H1 (cell line): ENCODE data around the gene PDK2. TPM values are rescaled to one million over a fixed set of nuclear protein-coding genes. Genes with fewer than 3 reads are reported as not detected.

Source experiments
- BCL11A ChIP-seq, 2 experiments: IDR thresholded peaks; one replicate each; pipeline ENCODE4 v1.6.1; 2011; ENCODE audit warnings: low read depth in 2 of 2, low read length in 2 of 2, mild to moderate bottlenecking in 2 of 2
- CBX5 ChIP-seq: fragments of 300-800, 300-1000 bp; sonication (generic); IDR thresholded peaks from 2 replicates; pipeline ENCODE4 v1.7.1; 2016; ENCODE audit warnings: antibody characterized with exemption, low read length, low read depth
- CHD7 ChIP-seq: fragments of 300-600 bp; sonication (generic); IDR thresholded peaks from 2 replicates; pipeline ENCODE4 v1.7.1; 2012; ENCODE audit warnings: low read length, moderate library complexity, mild to moderate bottlenecking, inconsistent platforms; ENCODE audit not compliant: insufficient replicate concordance
- EGR1 ChIP-seq: IDR thresholded peaks from 2 replicates; pipeline ENCODE4 v1.6.1; 2011; ENCODE audit warnings: low read depth, low read length, borderline replicate concordance
- GTF2F1 ChIP-seq: IDR thresholded peaks from 2 replicates; pipeline ENCODE4 v1.6.1; 2012; ENCODE audit warnings: low read depth, low read length, improper control_type of control experiment, borderline replicate concordance
- KDM5A ChIP-seq: fragments of 200-600 bp; IDR thresholded peaks from 2 replicates; pipeline ENCODE4 v1.7.1; 2012; ENCODE audit warnings: mild to moderate bottlenecking, low read length, inconsistent platforms, mixed read lengths
- RXRA ChIP-seq: IDR thresholded peaks from 2 replicates; pipeline ENCODE4 v1.6.1; 2011; ENCODE audit warnings: low read depth, mild to moderate bottlenecking, low read length, moderate library complexity; ENCODE audit not compliant: insufficient read depth
- SAP30 ChIP-seq: fragments of 300-600 bp; sonication (generic); IDR thresholded peaks from 2 replicates; pipeline ENCODE4 v1.7.1; 2012; ENCODE audit warnings: low read length, moderate library complexity, mild to moderate bottlenecking, inconsistent platforms; ENCODE audit not compliant: insufficient read depth, insufficient replicate concordance
- SIRT6 ChIP-seq: IDR thresholded peaks from one replicate; pipeline ENCODE4 v1.7.1; 2012; ENCODE audit warnings: low read length, inconsistent platforms
- SP1 ChIP-seq: IDR thresholded peaks from 2 replicates; pipeline ENCODE4 v1.6.1; 2011; ENCODE audit warnings: low read depth, low read length
- SP4 ChIP-seq: IDR thresholded peaks from 2 replicates; pipeline ENCODE4 v1.6.1; 2012; ENCODE audit warnings: low read length, inconsistent platforms
- polyA plus RNA-seq, 7 experiments: library from polyadenylated mRNA; depleted of rRNA in 3 of 7; stranded (reverse) in 5 of 7; unstranded in 2 of 7; fragments of >200 nt in 5 of 7; fragments of 200-250 nt in 2 of 7; gene quantifications; 1 replicate in 5 of 7; 2 replicates in 1 of 7; 4 replicates in 1 of 7; pipeline versions ENCODE4 v1.2.1 to v1.2.3, GENCODE V29; 2011 to 2013; ENCODE audit warnings: missing spikeins in 2 of 7, mixed read lengths in 2 of 7
- total RNA-seq: library from RNA; stranded (reverse); fragmentation: NEBNext Ultra II Directional; extraction: Animal tissue kit (Norgen Biotek cat#: 25700); gene quantifications from 2 replicates; pipeline ENCODE4 v1.2.1, GENCODE V29; 2021

The PDK2 gene
- total and polyA plus RNA-seq, 2 of the 8 experiments (the other 6 are each of a cell fraction or from before 2014, with no cell fraction given) = 18.3 to 121 TPM

GRCh38 chr17:50055426-50056216 is 39.5 kb upstream of the PDK2 start, which contains the start of gene ITGA3 (continued):
- no peak for TF ChIP-seq CHD7
- no peak for TF ChIP-seq SIRT6
- no peak; the same call in 1 of the 2 replicates for TF ChIP-seq SP4
- TF ChIP-seq BCL11A (IDR thresholded peaks at IDR 0.05; ENCODE audit: low read depth in 2 of 2, low read length in 2 of 2) = no peak
- no peak for TF ChIP-seq KDM5A
- no peak for TF ChIP-seq SP1
- no peak for TF ChIP-seq SAP30
- no peak for TF ChIP-seq CBX5
- no peak for TF ChIP-seq RXRA
- no peak for TF ChIP-seq GTF2F1
- no peak for TF ChIP-seq EGR1
